ENCODE data around the gene HDDC2.
A peak's percentile ranks its signal among the peaks of the same experiment; 100 is the strongest.

The HDDC2 gene

GRCh38 chr6:125315548-125315947 lies 13.8 kb upstream of the HDDC2 start:
- Histone ChIP-seq H4K20me1 (ENCODE audit: control insufficient read depth, insufficient read depth, low read depth, low read length) (no peaks in the 10 kb centered on the region), H3F3A (ENCODE audit: control insufficient read depth, insufficient read depth) (no peaks in the 10 kb centered on the region), H3K27ac (ENCODE audit: low read depth, low read length) (no peak overlapping the region), H3K27me3 (ENCODE audit: control insufficient read depth, low read length) (no peaks in the 10 kb centered on the region), H3K4me3 (ENCODE audit: low read length) (no peak overlapping the region), H3K9me3 (ENCODE audit: control insufficient read depth, insufficient read depth, low read length) (no peaks in the 10 kb centered on the region), H3K4me1 (ENCODE audit: control insufficient read depth, low read length) (peaks cover 6% of the 10 kb centered on the region; the same call in 1 of the 2 replicates), H3K36me3 (ENCODE audit: control insufficient read depth, low read length) (no peaks in the 10 kb centered on the region), H3K4me2 (ENCODE audit: low read length) (no peak overlapping the region), H3K79me2 (ENCODE audit: control insufficient read depth, low read length) (no peaks in the 10 kb centered on the region), H3K9me2 (replicated peaks; ENCODE audit: control insufficient read depth, low read length) (no peaks in the 10 kb centered on the region)
- TF ChIP-seq EZH2phosphoT487 (IDR thresholded peaks at IDR 0.05; ENCODE audit: borderline replicate concordance, low read length) (no peak), CTCF (IDR thresholded peaks at IDR 0.05; ENCODE audit: low read depth, low read length, poor library complexity, severe bottlenecking) (no peak)

- Histone ChIP-seq H3K27ac (ENCODE audit: low read depth, low read length) (no peak overlapping the region), H3K9me2 (replicated peaks; ENCODE audit: control insufficient read depth, low read length) (no peaks in the 10 kb centered on the region), H3K4me1 (ENCODE audit: control insufficient read depth, low read length) (peaks cover 6% of the 10 kb centered on the region; the same call in 1 of the 2 replicates), H3K36me3 (ENCODE audit: control insufficient read depth, low read length) (no peaks in the 10 kb centered on the region), H3K27me3 (ENCODE audit: control insufficient read depth, low read length) (no peaks in the 10 kb centered on the region), H3K79me2 (ENCODE audit: control insufficient read depth, low read length) (no peaks in the 10 kb centered on the region), H4K20me1 (ENCODE audit: control insufficient read depth, insufficient read depth, low read depth, low read length) (no peaks in the 10 kb centered on the region), H3K9me3 (ENCODE audit: control insufficient read depth, insufficient read depth, low read length) (no peaks in the 10 kb centered on the region), H3F3A (ENCODE audit: control insufficient read depth, insufficient read depth) (no peaks in the 10 kb centered on the region), H3K4me3 (ENCODE audit: low read length) (no peak overlapping the region), H3K4me2 (ENCODE audit: low read length) (no peak overlapping the region)
- TF ChIP-seq CTCF (IDR thresholded peaks at IDR 0.05; ENCODE audit: low read depth, low read length, poor library complexity, severe bottlenecking) (peak; percentile 95), EZH2phosphoT487 (IDR thresholded peaks at IDR 0.05; ENCODE audit: borderline replicate concordance, low read length) (no peak)
These were observed 12.3 kb upstream of the HDDC2 start for GRCh38 chr6:125314009-125314581.

- H3K4me1 ChIP-seq (ENCODE audit: control insufficient read depth, low read length) = peaks cover 6% of the 10 kb centered on the region; the same call in 1 of the 2 replicates
- no peaks in the 10 kb centered on the region for H3K36me3 ChIP-seq (ENCODE audit: control insufficient read depth, low read length)
- no peak for TF ChIP-seq EZH2phosphoT487 (IDR thresholded peaks at IDR 0.05; ENCODE audit: borderline replicate concordance, low read length)
- no peak for TF ChIP-seq CTCF (IDR thresholded peaks at IDR 0.05; ENCODE audit: low read depth, low read length, poor library complexity, severe bottlenecking)
- H3F3A ChIP-seq (ENCODE audit: control insufficient read depth, insufficient read depth) = no peaks in the 10 kb centered on the region
- no peak overlapping the region for H3K4me3 ChIP-seq (ENCODE audit: low read length)
- H4K20me1 ChIP-seq (ENCODE audit: control insufficient read depth, insufficient read depth, low read depth, low read length) = no peaks in the 10 kb centered on the region
- no peaks in the 10 kb centered on the region for H3K27me3 ChIP-seq (ENCODE audit: control insufficient read depth, low read length)
- H3K27ac ChIP-seq (ENCODE audit: low read depth, low read length) = no peak overlapping the region
- H3K9me2 ChIP-seq (replicated peaks; ENCODE audit: control insufficient read depth, low read length) = no peaks in the 10 kb centered on the region
- H3K9me3 ChIP-seq (ENCODE audit: control insufficient read depth, insufficient read depth, low read length) = no peaks in the 10 kb centered on the region
- no peaks in the 10 kb centered on the region for H3K79me2 ChIP-seq (ENCODE audit: control insufficient read depth, low read length)
- H3K4me2 ChIP-seq (ENCODE audit: low read length) = no peak overlapping the region
These were observed 11.2 kb upstream of the HDDC2 start for GRCh38 chr6:125312950-125313349.
